ENCODE data around the gene APBA1.

DNA sequence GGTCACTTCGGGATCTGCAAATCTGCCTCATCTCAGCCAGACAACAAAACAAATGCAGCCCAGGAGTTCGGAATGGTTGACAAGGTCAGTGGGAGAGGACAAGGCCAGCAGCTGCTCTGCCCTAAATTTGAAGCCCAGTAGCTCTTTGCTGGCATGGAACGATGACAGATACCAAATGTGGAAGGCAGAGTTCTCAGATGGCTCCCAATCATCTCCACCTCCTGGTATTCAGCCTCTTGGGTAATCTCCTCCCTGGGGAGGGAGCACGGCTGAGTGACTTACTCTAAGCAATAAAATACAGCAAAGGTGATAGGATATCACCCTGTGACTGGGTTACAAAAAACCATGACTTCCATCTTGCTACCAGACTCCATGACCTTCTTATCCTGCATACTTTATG lies 174.4 kb downstream of the APBA1 start:
- TF ChIP-seq, protein P1, sequence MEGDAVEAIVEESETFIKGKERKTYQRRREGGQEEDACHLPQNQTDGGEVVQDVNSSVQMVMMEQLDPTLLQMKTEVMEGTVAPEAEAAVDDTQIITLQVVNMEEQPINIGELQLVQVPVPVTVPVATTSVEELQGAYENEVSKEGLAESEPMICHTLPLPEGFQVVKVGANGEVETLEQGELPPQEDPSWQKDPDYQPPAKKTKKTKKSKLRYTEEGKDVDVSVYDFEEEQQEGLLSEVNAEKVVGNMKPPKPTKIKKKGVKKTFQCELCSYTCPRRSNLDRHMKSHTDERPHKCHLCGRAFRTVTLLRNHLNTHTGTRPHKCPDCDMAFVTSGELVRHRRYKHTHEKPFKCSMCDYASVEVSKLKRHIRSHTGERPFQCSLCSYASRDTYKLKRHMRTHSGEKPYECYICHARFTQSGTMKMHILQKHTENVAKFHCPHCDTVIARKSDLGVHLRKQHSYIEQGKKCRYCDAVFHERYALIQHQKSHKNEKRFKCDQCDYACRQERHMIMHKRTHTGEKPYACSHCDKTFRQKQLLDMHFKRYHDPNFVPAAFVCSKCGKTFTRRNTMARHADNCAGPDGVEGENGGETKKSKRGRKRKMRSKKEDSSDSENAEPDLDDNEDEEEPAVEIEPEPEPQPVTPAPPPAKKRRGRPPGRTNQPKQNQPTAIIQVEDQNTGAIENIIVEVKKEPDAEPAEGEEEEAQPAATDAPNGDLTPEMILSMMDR (IDR thresholded peaks at IDR 0.05): no peak
- TF ChIP-seq EZH2 (IDR thresholded peaks at IDR 0.05; ENCODE audit: borderline replicate concordance, insufficient read depth, low read depth, low read length, poor library complexity, severe bottlenecking): no peak

Measured in B cell (primary cell).